GM23338 (cell line): ENCODE data around the gene REL.

Experiments used
- POLR2AphosphoS5 ChIP-seq: IDR thresholded peaks from 2 replicates; pipeline ENCODE4 v1.6.1; 2016; ENCODE audit warnings: antibody characterized with exemption, low read depth
- TF ChIP-seq, protein P1 (sequence below): IDR thresholded peaks from one replicate; pipeline ENCODE4 v1.6.1; 2018; ENCODE audit warnings: antibody characterized with exemption; ENCODE audit not compliant: unreplicated experiment
- TF ChIP-seq, protein P2 (sequence below), 2 experiments: fragments of 200-600 bp in 1 of 2; sonication (generic) in 1 of 2; conservative IDR thresholded peaks; 2 replicates each; pipeline versions ENCODE4 v1.5.1 to v1.6.1; 2016 to 2017; ENCODE audit warnings: antibody characterized with exemption in 2 of 2, low read depth in 2 of 2, mild to moderate bottlenecking in 2 of 2, moderate library complexity in 1 of 2

DNA sequence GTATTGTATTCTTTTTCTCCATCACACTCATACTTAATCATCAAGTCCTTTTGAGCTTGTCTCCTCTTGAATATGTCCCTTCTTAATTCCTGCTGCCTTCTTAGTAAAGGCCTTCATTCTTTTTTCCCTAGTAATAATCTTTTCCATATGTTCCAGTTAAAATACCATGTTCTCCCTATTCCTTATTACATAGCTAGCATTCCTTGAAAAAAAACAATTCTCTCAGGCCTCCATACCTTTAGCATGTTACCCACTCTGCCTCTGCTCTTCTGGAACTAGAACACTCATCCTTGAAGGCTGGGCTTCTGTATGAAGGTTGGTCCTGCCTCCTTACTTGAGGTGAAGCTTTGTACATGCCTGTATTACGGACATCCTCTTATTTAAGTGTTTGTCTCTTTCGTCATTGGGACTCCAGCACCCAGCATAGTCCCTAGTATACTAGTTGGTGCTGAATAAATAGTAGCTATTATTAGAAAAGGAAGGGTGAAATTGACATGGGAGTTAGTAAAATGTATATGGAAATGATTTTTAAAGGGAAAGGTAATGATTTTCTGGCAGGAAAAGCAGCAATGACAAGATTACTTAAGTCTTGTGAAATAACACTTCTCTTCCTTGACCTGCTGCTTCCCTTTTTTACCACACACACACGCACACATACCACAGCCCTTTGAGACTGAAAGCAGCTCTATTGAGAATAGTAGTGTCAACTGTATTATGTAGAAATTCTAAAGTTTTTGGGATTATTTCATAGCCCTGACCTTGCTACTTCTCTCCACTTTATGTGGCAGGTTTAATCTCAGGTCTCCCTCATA is 45.6 kb downstream of the REL start:
- TF ChIP-seq, protein P1, sequence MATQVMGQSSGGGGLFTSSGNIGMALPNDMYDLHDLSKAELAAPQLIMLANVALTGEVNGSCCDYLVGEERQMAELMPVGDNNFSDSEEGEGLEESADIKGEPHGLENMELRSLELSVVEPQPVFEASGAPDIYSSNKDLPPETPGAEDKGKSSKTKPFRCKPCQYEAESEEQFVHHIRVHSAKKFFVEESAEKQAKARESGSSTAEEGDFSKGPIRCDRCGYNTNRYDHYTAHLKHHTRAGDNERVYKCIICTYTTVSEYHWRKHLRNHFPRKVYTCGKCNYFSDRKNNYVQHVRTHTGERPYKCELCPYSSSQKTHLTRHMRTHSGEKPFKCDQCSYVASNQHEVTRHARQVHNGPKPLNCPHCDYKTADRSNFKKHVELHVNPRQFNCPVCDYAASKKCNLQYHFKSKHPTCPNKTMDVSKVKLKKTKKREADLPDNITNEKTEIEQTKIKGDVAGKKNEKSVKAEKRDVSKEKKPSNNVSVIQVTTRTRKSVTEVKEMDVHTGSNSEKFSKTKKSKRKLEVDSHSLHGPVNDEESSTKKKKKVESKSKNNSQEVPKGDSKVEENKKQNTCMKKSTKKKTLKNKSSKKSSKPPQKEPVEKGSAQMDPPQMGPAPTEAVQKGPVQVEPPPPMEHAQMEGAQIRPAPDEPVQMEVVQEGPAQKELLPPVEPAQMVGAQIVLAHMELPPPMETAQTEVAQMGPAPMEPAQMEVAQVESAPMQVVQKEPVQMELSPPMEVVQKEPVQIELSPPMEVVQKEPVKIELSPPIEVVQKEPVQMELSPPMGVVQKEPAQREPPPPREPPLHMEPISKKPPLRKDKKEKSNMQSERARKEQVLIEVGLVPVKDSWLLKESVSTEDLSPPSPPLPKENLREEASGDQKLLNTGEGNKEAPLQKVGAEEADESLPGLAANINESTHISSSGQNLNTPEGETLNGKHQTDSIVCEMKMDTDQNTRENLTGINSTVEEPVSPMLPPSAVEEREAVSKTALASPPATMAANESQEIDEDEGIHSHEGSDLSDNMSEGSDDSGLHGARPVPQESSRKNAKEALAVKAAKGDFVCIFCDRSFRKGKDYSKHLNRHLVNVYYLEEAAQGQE: no peak
- no peak for TF ChIP-seq POLR2AphosphoS5
- TF ChIP-seq, protein P2, sequence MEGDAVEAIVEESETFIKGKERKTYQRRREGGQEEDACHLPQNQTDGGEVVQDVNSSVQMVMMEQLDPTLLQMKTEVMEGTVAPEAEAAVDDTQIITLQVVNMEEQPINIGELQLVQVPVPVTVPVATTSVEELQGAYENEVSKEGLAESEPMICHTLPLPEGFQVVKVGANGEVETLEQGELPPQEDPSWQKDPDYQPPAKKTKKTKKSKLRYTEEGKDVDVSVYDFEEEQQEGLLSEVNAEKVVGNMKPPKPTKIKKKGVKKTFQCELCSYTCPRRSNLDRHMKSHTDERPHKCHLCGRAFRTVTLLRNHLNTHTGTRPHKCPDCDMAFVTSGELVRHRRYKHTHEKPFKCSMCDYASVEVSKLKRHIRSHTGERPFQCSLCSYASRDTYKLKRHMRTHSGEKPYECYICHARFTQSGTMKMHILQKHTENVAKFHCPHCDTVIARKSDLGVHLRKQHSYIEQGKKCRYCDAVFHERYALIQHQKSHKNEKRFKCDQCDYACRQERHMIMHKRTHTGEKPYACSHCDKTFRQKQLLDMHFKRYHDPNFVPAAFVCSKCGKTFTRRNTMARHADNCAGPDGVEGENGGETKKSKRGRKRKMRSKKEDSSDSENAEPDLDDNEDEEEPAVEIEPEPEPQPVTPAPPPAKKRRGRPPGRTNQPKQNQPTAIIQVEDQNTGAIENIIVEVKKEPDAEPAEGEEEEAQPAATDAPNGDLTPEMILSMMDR (conservative IDR thresholded peaks at IDR 0.05; ENCODE audit: low read depth in 2 of 2): no peak
